Stimulated activated naive CD4-positive, alpha-beta T cell (primary cell): ENCODE results near the gene FAM98C.
"Not testable (repeated sequence)": the region's sequence is repeated elsewhere in the genome, so short reads cannot be mapped to it uniquely, and the experiment has no call there.

Source experiments
- DNase-seq, 6 experiments: peaks; one replicate each; lab custom pipeline; 2025; lab: John Stamatoyannopoulos, UW

Gene FAM98C

GRCh38 chr19:38399081-38399480 is 3.8 kb upstream of the FAM98C start:
- DNase-seq, result no peak

DNA sequence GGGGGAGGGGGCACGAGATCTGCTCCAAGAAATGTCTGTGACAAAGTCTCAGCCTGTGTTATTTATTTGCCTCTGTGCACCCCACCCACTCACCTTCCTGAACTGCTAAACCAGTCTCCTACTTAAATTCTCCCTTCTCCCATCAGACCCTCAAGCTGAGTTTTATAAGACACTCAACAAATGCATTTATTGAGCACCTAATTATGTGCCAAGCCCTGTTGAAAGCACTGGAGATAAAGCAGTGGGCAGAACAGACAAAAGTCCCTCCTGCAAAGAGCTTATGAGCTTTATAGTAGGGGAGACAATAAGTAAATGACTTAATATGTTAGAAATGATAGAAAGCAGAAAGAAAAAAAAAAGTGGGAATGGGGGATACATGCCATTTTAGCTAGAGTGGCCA is 3.4 kb upstream of the FAM98C start:
- no peak for DNase-seq

- DNase-seq, result no peak
These were observed 2.5 kb upstream of the FAM98C start for GRCh38 chr19:38400361-38400760.

DNA sequence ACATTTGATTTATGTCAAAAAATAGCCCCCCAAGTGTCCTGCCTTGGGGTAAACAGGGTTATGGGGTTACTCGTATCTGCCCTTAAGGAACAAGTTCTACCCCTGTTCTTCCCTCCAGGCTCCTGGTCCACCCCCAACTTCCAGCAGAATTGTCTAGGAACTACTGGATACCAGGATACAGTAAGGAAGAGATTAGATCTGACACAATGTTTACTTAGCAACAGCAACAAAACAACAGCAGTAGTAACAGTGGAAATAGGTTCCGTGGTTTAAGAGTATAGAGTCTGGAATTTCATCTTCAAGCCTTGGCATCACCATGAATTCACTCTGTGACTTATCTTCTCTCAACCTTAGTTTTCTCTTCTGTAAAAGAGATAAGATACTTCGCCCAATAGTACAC is 1.7 kb upstream of the FAM98C start:
- DNase-seq, result no peak

- DNase-seq, result no peak
These were observed 298 bp upstream of the FAM98C start for GRCh38 chr19:38402623-38402966.

DNA sequence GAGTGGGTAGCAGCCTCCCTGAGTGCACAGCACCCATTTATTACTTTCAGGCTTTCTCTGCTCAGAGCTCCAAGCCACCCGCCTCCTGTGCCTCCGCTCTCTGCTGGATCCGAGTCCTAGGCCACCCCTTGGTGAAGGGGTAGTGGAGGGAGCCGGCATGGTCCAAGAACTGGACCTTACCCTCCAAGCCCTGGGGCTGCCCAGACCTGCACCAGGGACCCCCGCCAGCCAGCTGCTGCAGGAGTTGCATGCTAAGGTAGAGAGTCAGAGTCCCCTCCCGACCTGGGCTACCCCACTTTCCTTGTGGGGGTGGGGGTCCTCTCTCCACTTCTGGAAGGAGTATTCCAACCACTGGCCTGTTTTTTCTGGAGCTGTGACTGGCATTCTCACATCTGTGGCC is 2.0 kb downstream of the FAM98C start:
- no peak for DNase-seq

- DNase-seq, result no peak
These were observed 2.4 kb downstream of the FAM98C start for GRCh38 chr19:38405276-38405675.

GRCh38 chr19:38409631-38410133 is 6.8 kb downstream of the FAM98C start:
- DNase-seq, result no peak

DNA sequence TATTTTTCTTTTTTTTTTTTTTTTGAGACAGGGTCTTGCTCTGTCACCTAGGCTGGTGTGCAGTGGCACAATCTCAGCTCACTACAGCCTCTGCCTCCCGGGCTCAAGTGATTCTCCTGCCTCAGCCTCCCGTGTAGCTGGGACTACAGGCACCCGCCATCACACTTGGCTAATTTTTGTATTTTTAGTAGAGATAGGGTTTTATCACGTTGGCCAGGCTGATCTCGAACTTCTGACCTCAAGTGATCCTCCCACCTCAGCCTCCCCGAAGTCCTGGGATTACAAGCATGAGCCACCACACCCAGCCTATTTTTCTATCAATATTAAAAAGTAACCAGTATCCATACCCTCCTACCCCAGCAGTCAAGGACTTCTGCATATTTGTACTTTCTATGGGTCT is 7.5 kb downstream of the FAM98C start:
- DNase-seq, result not testable (repeated sequence)

DNA sequence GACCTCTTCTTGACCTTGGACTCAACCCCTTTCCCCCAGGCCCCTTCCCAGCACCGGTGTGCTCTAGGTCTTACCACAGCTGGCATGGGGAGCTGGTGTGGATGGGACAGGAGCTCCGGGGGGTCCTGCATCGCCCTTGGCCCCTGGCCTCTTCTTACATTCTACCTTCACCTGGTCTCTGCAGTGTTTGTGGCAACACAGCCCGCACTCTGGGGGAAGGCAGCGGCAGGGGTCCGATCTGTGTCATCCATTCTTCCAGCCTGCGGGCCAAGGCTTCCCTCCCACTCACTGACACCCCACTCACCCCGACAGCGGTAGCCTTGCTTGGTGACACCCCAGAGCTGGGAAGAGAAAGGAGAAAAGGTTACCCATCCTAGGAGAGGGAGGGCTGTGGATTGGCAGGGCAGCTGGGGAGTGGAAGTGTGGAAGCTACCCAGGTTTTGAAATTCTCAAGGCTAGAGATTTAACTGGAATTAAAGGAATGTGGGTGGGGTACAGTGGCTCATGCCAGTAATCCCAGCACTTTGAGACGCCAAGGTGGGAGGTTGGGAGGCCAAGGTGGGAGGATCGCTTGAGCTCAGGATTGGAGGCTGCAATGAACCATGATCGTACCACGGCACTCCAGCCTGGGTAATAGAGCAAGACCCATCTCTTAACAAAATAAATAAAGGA is 8.3 kb downstream of the FAM98C start:
- no peak for DNase-seq

GRCh38 chr19:38411898-38412297 is 9.0 kb downstream of the FAM98C start:
- not testable (repeated sequence) for DNase-seq

- DNase-seq, result no peak
These were observed 9.6 kb downstream of the FAM98C start for GRCh38 chr19:38412491-38412890.

- DNase-seq, result no peak
These were observed 10.1 kb downstream of the FAM98C start for GRCh38 chr19:38412961-38413360.

DNA sequence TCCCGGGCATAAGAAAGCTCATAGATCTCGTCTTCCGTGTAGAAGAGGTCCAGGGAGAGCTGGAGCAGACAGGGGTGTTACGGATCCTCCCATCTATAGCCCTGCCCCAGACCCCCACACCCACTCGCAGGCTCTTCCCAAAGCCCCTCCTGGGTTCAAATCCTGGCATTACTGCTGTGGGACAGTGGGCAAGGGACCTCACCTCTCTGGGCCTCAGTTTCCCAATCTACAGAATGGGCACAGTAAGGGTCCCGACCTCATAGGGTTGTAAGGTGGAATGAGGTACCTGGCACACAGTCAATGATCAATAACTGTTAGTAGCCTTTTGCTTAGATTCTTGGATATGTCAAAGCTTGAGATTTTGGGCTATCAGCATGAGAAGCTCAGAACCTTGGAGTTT is 10.5 kb downstream of the FAM98C start:
- no peak for DNase-seq

- no peak for DNase-seq
These were observed 14.3 kb downstream of the FAM98C start for GRCh38 chr19:38417146-38417543.

DNA sequence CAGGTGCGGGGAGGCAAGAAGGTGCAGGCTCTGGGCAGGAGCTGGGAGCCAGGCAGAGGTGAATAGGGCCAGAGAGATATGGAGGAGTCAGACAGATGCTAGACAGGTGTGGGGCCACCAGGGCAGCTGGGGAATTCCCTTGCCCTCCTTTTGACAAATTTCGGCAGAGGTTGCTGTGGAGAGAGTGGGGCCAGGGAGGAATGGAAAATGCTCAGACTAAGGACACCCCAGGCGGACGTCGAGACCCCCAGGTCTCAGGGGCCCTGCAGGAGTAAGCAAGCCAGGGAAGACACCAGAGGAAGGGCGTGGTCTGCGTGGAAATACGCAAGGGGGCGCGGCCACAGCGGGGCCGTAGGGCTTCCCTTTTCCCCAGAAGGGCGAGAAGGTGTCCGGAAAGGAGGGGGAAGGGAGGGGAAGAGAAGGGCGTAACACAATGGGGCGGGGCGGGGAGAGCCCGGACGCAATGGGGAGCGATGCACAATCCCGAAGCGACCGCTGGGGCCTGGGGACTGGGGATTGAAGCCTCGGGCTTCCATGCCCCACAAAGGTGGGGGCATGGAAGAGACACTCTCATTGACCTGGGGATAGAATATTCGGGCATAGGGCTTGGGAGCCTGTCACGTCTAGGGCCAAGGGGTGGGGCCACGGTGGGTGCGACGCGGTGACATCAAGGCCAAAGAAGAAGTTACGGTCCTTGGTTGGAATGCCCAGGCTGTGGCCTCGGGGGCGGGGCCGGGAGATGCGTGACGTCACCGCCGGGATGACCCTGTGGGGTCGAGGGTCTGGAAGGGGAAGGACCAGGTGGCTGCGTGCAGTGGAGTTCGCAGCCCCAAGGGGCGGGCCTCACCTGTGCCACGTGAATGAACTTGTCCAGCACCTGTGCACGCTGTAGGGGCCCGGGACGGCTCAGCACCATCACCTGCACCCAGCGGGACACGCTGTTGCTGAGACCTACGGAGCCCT is 14.9 kb downstream of the FAM98C start:
- peak in 4 of 6 experiments; percentile 14 to 30 (median 16) for DNase-seq

DNA sequence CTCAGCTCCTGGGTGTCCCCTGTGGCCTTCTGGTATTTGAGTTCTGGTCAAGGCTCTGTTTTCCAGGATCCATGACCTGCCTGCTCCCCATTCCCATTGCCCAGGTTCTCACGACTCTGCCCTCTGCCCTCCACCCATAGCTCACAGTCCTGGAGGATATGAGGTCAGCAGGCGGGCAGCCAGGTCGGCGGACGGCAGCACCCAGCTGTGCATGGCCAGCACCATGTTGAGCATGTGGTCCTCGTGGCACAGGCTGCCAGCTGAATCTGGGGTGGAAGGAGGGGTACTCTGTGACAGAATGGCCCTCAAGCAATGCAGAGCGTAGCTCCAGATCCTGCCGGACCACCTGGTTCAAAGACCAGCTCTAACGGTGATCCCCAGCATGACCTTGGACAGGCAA is 18.0 kb downstream of the FAM98C start:
- no peak for DNase-seq

GRCh38 chr19:38421856-38422255 is 19.0 kb downstream of the FAM98C start:
- no peak for DNase-seq

GRCh38 chr19:38422438-38422837 is 19.5 kb downstream of the FAM98C start:
- DNase-seq, result no peak

- no peak for DNase-seq
These were observed 21.4 kb downstream of the FAM98C start for GRCh38 chr19:38424272-38424671.

DNA sequence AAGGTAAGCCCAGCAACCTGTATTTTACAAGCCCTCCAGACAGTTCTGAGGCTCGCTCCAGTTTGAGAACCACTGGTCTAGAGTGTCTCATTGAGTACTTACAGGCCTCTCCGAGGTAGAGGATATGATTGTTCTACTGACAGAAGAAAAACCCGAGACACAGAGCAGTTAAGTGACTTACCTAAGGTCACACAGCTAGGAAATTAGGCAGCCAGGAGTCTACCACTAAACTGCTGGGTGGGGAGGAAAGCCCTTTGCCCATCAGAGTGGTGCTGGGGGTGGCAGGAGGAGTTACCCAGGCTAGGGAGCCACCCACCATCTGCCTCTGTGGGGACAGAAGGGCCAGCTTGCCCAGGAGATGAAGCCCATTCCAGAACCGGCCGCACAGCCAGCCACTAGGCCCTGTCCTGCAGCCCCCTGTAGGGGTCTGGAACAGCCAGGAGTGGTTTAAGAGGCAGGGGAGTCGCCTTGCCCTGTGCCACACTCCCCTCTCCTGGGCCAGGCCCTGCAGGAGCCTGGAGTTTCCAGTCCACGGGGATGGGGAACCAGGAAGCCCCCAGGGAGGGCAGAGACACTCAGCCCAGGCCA is 22.4 kb downstream of the FAM98C start:
- no peak for DNase-seq

DNA sequence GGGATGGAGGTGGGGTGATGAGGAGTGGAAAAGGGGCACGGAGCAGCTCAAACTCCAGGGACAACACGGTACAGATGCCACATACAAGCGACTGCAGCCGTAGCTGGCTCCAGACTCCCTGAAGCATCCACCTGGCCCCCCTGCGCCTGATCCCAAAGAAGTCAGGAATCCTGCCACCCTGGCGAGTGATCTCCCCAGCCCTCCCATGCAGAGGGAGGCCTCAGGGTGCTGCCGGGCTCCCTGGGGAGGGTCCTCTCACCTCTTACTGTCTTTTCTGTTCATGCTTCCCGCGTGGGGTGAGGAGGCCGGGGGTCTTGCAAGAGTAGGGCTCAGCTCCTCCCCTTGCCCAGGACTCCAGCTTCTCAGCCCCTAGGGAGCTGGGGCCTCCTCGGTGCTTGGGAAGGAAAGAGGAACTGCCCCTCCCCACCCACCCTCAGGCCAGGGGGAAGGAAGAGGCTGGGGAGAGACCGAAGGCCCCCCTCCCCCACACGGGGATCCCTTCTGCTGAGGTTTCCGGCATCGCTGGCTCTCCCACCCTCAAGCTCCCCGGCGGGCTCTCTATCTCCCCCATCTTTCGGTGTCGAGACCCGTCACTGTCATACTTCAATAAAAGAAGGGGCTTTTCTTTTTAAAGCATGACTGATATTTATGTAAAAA is 23.0 kb downstream of the FAM98C start, which contains the start of gene RASGRP4:
TSS of gene RASGRP4 (minus strand) at position 410 of the 657 bp plus-strand sequence. CDS start at position 282, 128 bp downstream.
- DNase-seq, result peak in 1 of 6 experiments; percentile 13
